ENCODE data around the gene SPEF1. TPM values are rescaled to one million over a fixed set of nuclear protein-coding genes. Genes with fewer than 3 reads are reported as not detected.

Gene SPEF1
- total RNA-seq, 2 experiments from 2014 or later, result not detected

DNA sequence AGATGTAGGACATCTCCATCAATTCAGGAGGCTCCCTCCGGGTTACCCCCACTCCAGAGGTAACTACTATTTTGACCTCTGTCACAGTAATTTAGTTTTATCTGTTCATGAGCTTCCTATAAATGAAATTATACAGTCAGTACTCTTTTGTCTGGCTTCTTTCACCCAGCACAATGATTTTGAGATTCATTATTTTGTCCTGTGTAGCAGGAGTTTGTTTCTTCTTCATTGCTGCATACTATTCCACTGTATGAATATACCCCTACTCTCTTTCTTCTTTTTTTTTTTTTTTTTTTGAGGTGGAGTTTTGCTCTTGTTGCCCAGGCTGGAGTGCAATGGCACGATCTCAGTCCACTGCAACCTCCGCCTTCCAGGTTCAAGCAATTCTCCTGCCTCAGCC, 27.3 kb upstream of the SPEF1 start:
- Mint-ChIP-seq H3K4me3 (peak overlapping the region; percentile 38), H3K27me3 (no peaks in the 10 kb centered on the region), H3K4me1 (ENCODE audit: low read depth) (peaks cover 83% of the 10 kb centered on the region), H3K36me3 (ENCODE audit: low read depth) (peaks cover 40% of the 10 kb centered on the region), H3K27ac (peak overlapping the region; percentile 81), H3K9me3 (no peaks in the 10 kb centered on the region)
- Histone ChIP-seq H3K4me1 (ENCODE audit: insufficient read depth, low read length) (peaks cover 86% of the 10 kb centered on the region), H3K4me3 (ENCODE audit: low read length) (no peak overlapping the region), H3K27ac (ENCODE audit: low read depth in 1 of 2, low read length in 2 of 2) (peak overlapping the region in 1 of 2 donors; percentile 18), H3K36me3 (ENCODE audit: insufficient read depth, low read length) (peaks cover 29% of the 10 kb centered on the region), H3K9me3 (ENCODE audit: control insufficient read depth in 1 of 2, insufficient read depth in 1 of 2, low read length in 2 of 2) (no peaks in the 10 kb centered on the region), H3K27me3 (ENCODE audit: control insufficient read depth in 1 of 2, insufficient read depth in 2 of 2, low read length in 2 of 2) (no peaks in the 10 kb centered on the region)
- DNase-seq (no peak), ATAC-seq (ENCODE audit: poor library complexity) (no peak)
- no peak for TF ChIP-seq CTCF (IDR thresholded peaks at IDR 0.05)
- POLR2A ChIA-PET, result no interaction called here
- CTCF ChIA-PET, result interaction anchor here (1.0 kb wide), 1 partner anchor 12 kb away, joined by 6 read pairs; the partner anchor contains the start of gene AP5S1
- intact Hi-C loops (cut with DNase I, micrococcal nuclease), result no loop called here

GRCh38 chr20:3804781-3805180, 23.5 kb upstream of the SPEF1 start:
- peak overlapping the region in 1 of 2 donors; percentile 17 for H3K27ac ChIP-seq (ENCODE audit: low read depth in 1 of 2, low read length in 2 of 2)
- ChIA-PET POLR2A (interaction anchor here (1.2 kb wide), 1 partner anchor 9 kb away, joined by 4 read pairs; no protein-coding TSS in a partner anchor), CTCF (no interaction called here)
- no peaks in the 10 kb centered on the region for H3K27me3 ChIP-seq (ENCODE audit: control insufficient read depth in 1 of 2, insufficient read depth in 2 of 2, low read length in 2 of 2)
- no peak overlapping the region for H3K4me3 Mint-ChIP-seq
- no peaks in the 10 kb centered on the region for H3K27me3 Mint-ChIP-seq
- no peak for TF ChIP-seq CTCF (IDR thresholded peaks at IDR 0.05)
- peaks cover 77% of the 10 kb centered on the region for H3K36me3 Mint-ChIP-seq (ENCODE audit: low read depth)
- H3K4me3 ChIP-seq (ENCODE audit: low read length), result no peak overlapping the region
- peaks cover 76% of the 10 kb centered on the region for H3K4me1 Mint-ChIP-seq (ENCODE audit: low read depth)
- H3K9me3 Mint-ChIP-seq, result no peaks in the 10 kb centered on the region
- H3K9me3 ChIP-seq (ENCODE audit: control insufficient read depth in 1 of 2, insufficient read depth in 1 of 2, low read length in 2 of 2), result no peaks in the 10 kb centered on the region
- intact Hi-C loops (cut with DNase I, micrococcal nuclease), result no loop called here
- peaks cover 66% of the 10 kb centered on the region for H3K36me3 ChIP-seq (ENCODE audit: insufficient read depth, low read length)
- peak overlapping the region; percentile 81 for H3K27ac Mint-ChIP-seq
- ATAC-seq (ENCODE audit: poor library complexity), result no peak
- peaks cover 87% of the 10 kb centered on the region for H3K4me1 ChIP-seq (ENCODE audit: insufficient read depth, low read length)
- no peak for DNase-seq

GRCh38 chr20:3804254-3804751, 23.1 kb upstream of the SPEF1 start:
- intact Hi-C loops (cut with DNase I, micrococcal nuclease), result no loop called here
- Histone ChIP-seq H3K4me3 (ENCODE audit: low read length) (no peak overlapping the region), H3K4me1 (ENCODE audit: insufficient read depth, low read length) (peaks cover 88% of the 10 kb centered on the region), H3K27ac (ENCODE audit: low read depth in 1 of 2, low read length in 2 of 2) (peak overlapping the region in 1 of 2 donors; percentile 78), H3K27me3 (ENCODE audit: control insufficient read depth in 1 of 2, insufficient read depth in 2 of 2, low read length in 2 of 2) (no peaks in the 10 kb centered on the region), H3K36me3 (ENCODE audit: insufficient read depth, low read length) (peaks cover 71% of the 10 kb centered on the region), H3K9me3 (ENCODE audit: control insufficient read depth in 1 of 2, insufficient read depth in 1 of 2, low read length in 2 of 2) (no peaks in the 10 kb centered on the region)
- Mint-ChIP-seq H3K36me3 (ENCODE audit: low read depth) (peaks cover 80% of the 10 kb centered on the region), H3K27ac (peak overlapping the region; percentile 95), H3K4me1 (ENCODE audit: low read depth) (peaks cover 78% of the 10 kb centered on the region), H3K9me3 (no peaks in the 10 kb centered on the region), H3K27me3 (no peaks in the 10 kb centered on the region), H3K4me3 (peak overlapping the region; percentile 51)
- ATAC-seq (ENCODE audit: poor library complexity) (no peak), DNase-seq (no peak)
- ChIA-PET CTCF (no interaction called here), POLR2A (interaction anchor here (1.2 kb wide), 1 partner anchor 10 kb away, joined by 4 read pairs; no protein-coding TSS in a partner anchor)
- no peak for TF ChIP-seq CTCF (IDR thresholded peaks at IDR 0.05)
